A204.1 (cell line): ENCODE data around the gene ITGAL.
"Not testable (repeated sequence)": the region's sequence is repeated elsewhere in the genome, so short reads cannot be mapped to it uniquely, and the experiment has no call there.

ENCODE experiments used
- FAIRE-seq: peaks from 2 replicates; lab custom pipeline; 2012; peaks lifted over from hg19 to GRCh38; lab: Jason Lieb, UNC

ITGAL gene

DNA sequence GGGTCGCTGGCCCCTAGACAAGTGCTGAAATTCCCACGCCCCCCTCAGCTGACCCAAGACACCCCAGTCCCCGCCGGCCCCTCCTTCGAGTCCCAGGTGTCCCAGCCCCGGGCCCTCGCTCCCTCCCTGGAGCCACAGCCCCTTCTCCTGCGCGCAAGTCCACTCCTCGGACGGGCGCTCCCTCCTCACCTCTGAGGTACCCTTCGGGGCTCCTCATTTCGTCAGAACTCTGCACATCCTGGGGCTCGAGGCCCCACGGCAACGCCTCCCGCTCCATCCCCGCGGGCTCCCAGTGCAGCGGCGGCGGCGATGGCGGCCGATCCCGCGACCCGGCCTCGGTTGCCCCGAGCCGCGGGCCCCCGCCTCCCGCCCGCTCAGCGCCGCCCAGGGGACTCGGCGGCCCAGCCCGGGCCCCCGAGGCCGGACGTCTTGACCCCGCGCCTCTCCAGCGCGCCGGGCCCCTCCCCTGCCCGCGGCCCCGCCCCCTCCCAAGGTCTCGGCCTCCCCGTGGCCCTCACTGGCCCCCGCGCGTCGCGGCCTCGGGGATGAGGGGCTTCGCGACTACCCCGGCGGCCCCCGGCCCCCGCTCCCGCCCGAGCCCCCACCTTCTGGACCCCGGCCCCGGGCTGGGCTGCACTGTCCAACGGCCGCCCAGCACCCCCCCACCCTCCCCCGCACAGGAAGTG, 53.7 kb downstream of the ITGAL start, which contains the start of gene ZNF768:
ZNF768 (minus strand) TSS at position 430 of the 686 bp plus-strand sequence; CDS start at position 277, 153 bp downstream.
- FAIRE-seq, result no peak

- FAIRE-seq, result peak; percentile 97
Observed at GRCh38 chr16:30526823-30527634, 54.5 kb downstream of the ITGAL start.

DNA sequence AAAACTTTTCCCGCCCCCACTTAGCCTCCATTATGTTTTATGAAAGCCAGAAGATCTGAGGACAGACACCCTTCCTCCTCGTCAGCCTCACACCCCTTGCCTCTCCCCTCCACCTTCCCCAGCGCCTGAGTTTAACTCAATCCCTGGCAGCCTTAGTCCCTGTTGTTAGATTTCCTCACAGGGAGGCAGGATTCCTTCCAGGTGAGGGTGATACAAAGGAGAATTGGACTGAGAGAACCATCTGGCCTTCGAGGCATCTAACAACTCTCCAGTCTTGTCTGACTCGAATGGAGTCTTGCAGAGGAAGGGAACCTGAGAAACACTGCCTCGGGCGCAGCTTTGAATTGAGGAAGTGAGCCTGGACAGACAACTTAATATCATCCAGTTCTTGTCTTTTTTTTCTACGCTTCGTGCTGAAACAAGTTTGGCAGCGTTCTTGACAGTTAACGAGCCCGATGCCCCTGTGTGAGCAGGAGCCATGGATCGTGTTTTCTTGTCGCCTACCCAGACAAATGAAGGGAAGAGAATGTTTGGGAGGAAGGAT, 55.2 kb downstream of the ITGAL start:
- FAIRE-seq, result no peak

GRCh38 chr16:30528799-30529457, 56.4 kb downstream of the ITGAL start:
- no peak for FAIRE-seq

DNA sequence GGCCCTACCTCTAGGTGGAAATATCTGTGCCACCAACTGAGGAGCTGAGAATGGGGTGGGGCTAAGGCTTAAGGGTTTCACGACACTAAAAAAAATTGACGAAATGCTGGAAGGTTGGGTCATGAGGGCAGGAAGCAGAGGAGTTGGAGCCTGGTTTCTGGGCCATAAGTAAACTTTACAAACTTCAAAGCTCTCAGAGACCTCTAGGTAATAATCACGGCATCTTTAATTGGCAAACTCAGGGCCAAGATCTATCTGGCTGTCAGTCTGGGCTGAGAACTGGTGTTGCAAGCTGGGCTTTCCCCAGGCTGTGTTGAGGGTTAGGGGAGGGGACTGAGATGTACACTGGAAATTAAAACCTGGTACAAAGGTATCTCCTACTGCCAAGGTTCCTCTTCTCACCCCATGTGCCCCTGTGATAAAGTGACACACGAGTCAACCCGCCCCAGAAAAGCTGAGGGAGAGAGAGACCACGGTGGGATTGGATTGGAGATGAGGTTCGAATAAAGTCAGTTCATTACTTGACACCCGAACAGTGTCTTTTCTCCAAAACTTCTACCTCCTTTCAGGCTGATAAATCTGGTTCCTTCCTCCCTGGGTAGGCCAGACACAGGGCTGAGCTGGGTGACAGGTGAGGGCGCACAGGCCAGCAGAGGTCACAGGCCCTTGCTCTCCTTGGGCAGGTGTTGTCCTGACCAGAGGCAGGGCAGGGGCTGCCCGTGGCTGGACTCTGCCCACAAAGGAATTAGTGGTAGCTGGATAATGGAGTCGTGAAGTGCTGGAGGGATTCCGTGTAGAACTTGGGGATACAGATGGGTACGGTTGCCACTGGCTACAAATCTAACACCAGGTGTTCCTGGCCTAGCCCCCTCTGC, 57.9 kb downstream of the ITGAL start:
- FAIRE-seq, result no peak

DNA sequence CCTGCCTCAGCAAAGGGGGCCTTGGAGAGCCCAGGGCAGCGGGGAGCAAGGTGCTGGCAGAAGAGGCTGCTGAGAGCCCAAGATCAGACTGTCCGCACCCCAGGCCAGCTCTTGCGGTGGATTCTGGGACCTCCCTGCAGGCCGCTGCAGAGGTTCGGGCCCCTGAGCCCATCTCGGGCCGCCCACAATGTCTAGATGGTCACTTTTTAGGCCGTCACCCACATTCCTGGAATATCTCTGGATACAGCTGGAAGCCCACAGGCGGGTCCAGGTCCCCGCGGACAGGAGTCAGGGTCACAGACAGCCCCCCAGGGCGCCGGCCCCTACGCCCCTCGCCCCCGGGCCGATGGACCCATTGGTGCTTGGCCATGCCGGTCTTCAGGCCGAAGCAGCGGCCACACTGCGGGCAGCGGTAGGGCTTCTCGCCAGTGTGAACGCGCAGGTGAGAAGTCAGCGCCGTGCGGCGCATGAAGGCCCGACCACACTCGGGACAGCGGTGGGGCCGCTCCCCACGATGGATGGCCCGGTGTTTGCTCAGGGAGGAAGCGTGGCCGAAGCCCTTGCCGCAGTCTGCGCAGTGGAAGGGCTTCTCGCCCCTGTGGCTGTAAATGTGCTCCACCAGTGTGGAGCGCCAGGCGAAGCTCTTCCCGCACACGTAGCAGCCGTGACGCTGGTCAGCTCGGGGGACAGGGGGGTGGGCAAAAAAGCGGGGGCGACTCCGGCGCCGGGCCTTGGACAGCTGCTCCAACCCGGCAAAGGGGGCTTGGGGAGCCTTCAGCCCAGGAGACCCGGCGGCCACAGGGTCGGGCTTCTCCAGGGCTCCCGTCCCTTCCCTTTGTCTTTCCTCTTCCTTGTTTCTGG, 60.0 kb downstream of the ITGAL start:
- FAIRE-seq, result no peak

DNA sequence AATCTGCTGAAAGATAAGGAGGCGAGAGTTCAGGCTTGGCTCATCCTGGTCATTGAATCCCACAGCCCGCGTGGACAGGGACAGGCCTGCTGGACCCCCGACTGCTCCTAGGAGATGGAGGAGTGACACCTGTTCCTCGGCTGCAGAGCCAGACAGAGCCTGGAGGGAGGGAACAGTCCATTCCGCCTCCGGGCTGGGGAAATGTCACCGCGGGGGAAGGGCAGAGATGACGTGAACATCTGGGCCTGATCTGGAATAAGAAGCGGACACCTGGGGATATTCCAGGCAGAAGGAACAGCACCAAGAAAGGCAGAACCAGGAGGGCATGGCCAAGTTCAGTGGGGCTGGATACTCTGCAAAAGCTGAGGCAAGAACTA, 60.6 kb downstream of the ITGAL start:
- no peak for FAIRE-seq

DNA sequence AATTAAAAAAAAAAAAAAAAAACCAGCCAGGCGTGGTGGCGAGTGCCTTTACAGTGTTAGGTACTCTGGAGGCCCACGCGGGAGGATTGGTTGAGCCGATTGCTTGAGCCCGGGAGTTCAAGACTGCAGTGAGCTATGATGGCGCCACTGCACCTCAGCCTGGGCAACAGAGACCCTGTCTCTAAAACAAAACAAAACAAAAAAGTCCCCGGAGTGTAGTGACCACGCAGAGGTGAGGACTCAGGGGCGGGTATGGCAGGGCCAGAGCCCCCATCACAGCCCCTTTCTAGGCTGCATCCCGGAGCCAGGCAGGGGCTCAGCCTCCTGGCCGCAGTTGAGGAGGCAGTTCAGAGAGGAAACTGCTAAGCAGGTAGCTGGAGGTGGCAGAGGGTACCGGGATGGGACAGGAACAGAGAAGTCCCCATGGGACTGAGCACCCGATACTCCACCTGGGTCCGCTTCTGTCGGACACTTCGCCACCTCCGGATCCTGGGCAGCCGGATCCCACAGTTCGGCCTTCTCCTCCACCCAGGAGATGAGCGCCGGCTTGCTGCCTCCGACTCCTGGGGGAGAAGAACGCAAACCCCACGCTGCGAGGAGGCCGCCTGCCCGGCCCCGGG, 61.3 kb downstream of the ITGAL start:
- FAIRE-seq, result no peak

GRCh38 chr16:30534368-30535105, 62.0 kb downstream of the ITGAL start, which contains the start of gene ZNF747:
Gene ZNF747, minus strand, starts transcription at chr16:30534858. Its CDS starts 179 bp downstream, at chr16:30534679.
- FAIRE-seq, result no peak

GRCh38 chr16:30535106-30535776, 62.7 kb downstream of the ITGAL start:
- FAIRE-seq, result no peak

- FAIRE-seq, result no peak
Observed at GRCh38 chr16:30535777-30536190, 63.2 kb downstream of the ITGAL start.

DNA sequence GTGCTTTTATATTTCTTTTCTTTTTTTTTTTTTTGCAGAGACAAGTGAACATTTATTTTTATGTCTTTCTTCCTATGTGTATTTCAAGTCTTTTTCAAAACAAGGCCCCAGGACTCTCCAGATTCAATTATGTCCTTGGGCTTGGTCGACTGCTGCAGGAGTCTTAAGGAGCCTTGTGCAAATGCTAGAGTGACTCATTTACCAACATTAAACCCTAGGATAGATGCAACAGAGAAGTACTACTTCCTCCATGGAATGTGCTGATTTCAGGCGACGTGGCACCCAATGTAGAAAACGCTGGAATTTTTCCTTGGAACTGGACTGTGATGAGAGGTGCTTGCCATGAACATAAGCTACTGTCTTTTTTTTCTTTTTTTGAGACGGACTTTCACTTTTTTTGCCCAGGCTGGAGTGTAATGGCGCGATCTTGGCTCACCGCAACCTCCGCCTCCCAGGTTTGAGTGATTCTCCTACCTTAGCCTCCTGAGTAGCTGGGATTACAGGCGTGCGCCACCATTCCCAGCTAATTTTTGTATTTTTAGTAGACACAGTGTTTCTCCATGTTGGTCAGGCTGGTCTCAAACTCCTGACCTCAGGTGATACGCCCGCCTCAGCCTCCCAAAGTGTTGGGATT, 64.0 kb downstream of the ITGAL start:
- not testable (repeated sequence) for FAIRE-seq

DNA sequence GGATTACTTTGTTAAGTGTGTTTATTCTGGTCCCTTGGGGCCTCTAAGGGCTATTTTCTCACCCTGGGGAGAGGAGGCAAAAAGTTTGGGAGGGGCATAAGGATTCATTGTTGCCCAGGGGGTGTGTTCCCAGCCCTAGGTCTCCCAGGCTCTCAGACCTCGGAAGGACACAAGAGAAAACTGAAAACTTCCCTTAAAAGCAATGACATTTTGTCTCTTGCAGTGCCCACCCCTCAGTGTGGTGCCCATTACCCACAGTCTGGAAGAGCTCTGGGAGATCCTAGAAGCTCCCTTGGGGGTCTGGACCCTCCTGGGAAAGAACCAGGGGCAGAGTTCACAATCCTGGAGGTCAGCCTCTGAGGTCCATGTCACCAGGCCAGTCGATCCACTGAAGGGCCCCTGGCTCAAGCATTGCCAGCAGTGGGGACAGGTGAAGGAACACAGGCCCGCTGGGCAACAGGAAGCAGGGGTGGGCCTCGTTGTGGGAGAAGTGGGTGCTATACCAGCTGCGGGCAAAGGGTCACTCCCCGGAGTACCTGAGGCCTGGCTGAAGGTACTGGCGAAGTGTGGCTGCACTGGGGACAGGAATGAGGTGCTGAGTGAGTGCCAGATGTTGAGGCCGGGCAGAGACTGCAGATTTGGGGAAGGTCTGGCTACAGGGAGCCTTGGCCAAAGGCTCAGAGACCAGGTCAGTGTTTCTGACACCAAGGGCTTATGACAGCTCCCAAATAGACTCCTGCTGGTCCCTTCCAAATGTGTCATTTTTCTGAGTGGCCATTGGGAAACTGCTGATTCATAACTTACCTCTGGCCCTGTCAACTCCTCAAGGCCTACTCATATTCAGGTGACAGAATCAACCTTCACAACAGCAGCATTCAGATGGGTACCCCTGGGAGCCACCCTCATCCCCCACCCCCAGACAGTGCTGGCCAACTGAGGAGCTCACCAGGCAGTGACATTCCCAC, 66.7 kb downstream of the ITGAL start:
- no peak for FAIRE-seq

DNA sequence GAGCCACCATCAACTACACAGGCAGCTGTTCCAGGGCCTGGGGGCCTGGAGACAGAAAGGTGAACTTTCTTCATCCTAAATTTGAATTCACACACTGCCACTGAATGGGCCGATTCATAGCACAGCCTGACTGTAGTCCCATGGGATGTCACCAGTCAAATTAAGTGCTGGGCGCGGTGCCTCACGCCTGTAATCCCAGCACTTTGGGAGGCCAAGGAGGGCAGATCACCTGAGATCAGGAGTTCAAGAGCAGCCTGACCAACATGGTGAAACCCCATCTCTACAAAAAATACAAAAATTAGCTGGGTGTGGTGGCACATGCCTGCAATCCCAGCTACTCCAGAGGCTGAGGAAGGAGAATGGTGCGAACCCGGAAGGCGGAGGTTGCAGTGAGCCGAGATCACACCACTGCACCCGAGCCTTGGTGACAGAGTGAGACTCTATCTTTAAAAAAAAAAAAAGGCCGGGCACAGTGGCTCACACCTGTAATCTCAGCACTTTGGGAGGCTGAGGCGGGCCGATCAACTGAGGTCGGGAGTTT, 67.5 kb downstream of the ITGAL start:
- FAIRE-seq, result not testable (repeated sequence)

DNA sequence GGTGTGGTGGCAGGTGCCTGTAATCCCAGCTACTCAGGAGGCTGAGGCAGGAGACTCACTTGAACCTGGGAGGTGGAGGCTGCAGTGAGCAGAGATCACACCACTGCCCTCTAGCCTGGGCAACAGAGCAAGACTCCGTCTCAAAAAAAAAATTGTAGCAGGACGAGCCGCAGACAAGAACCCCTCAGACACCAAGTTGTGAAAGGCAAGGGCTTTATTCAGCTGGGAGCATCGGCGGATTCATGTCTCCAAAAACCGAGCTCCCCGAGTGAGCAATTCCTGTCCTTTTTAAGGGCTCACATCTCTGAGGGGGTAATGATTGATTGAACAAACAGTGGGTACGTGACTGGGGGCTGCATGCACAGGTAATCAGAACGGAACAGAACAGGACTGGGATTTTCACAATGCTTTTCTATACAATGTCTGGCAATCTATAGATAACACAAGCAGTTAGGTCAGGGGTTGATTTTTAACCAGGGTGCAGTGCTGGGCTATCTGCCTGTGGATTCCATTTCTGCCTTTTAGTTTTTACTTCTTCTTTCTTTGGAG, 68.4 kb downstream of the ITGAL start:
- not testable (repeated sequence) for FAIRE-seq

DNA sequence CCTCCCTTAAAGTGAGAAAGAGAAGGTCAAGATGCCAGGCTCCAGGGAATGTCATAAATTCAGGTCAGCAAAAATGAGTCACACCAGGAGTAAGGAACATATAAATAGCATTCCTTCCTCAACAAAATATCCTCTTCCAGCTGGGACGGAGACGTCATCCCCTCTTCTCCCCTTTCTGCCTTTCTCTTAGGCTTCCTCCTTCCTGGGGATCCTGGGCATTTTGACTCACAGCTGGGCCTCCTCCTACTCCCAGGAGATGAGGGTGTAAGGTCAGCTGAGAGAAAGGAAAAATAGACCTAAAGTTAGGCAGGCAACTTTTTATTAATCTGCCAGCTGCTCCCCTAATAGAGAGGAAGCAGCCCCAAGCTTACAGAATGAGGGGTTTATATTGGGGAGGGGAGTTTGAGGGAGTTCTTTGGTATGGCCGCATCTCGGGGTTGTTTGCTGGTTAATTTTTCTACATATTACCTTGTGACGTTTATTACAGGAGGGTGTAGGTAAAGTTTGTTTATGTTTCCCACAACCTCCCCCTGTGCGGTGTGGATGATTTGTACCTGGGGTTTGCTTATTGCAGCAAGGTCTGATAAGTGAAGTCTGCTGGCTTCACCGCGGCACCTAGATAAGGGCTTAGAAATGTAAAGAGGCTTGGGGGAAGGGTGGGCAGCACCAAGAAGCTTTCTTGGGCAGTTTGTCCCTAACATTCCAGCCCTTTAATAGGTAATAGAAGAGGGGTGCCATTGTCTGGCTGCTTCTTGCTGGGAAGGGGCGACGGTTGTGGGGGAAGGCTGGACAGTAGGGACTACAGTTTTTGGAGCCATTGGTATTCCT, 69.2 kb downstream of the ITGAL start:
- no peak for FAIRE-seq
